OCI-LY3 (cell line): Measurements from ENCODE around the gene GBX2.

Source experiments
- H2AFZ ChIP-seq: fragments of 200-600, 300-600 bp; shearing (Covaris generic); 2 replicates; pipeline ENCODE4 v1.6.0; 2014; ENCODE audit warnings: antibody characterized with exemption, low read depth, low read length
- H3K27ac ChIP-seq: fragments of 200-600, 300-600 bp; sonication (generic); 2 replicates; pipeline ENCODE4 v1.5.1; 2014; ENCODE audit warnings: mild to moderate bottlenecking, low read length, moderate library complexity, mixed read lengths
- H3K27me3 ChIP-seq: fragments of 200-600, 300-600 bp; sonication (generic); 2 replicates; pipeline ENCODE4 v1.6.1; 2014; ENCODE audit warnings: low read depth, low read length, mixed read lengths
- H3K36me3 ChIP-seq: fragments of 200-600, 300-600 bp; sonication (generic); replicated peaks from 2 replicates; pipeline ENCODE3; 2014; ENCODE audit warnings: low read depth, low read length, mixed read lengths
- H3K4me1 ChIP-seq: fragments of 300-600, 200-600 bp; sonication (generic); 2 replicates; pipeline ENCODE4 v1.6.1; 2014; ENCODE audit warnings: low read length, mixed read lengths
- H3K4me2 ChIP-seq: fragments of 200-600, 300-600 bp; sonication (generic); 2 replicates; pipeline ENCODE4 v1.6.1; 2014; ENCODE audit warnings: low read length, mixed read lengths
- H3K4me3 ChIP-seq: fragments of 300-600, 200-600 bp; sonication (generic); 2 replicates; pipeline ENCODE4 v1.5.1; 2014; ENCODE audit warnings: antibody characterized with exemption, mild to moderate bottlenecking, low read length, moderate library complexity
- H3K79me2 ChIP-seq: fragments of 300-600, 200-600 bp; shearing (Covaris generic); 2 replicates; pipeline ENCODE4 v1.6.1; 2014; ENCODE audit warnings: mild to moderate bottlenecking, low read length, mixed read lengths
- H3K9ac ChIP-seq: fragments of 300-600, 200-600 bp; shearing (Covaris generic); 2 replicates; pipeline ENCODE4 v1.6.0; 2014; ENCODE audit warnings: mild to moderate bottlenecking, low read length, moderate library complexity
- H3K9me3 ChIP-seq: fragments of 200-600, 300-600 bp; shearing (Covaris generic); 2 replicates; pipeline ENCODE4 v1.6.1; 2014; ENCODE audit warnings: low read length, mixed read lengths; ENCODE audit not compliant: insufficient read depth
- H4K20me1 ChIP-seq: fragments of 200-600, 300-600 bp; sonication (generic); 2 replicates; pipeline ENCODE4 v1.6.1; 2016; ENCODE audit warnings: low read length, mixed read lengths; ENCODE audit not compliant: insufficient read depth
- CTCF ChIP-seq: fragments of 200-600, 300-600 bp; sonication (generic); IDR thresholded peaks from 2 replicates; pipeline ENCODE4 v1.5.1; 2014; ENCODE audit warnings: antibody characterized with exemption, low read length, low read depth
- EZH2phosphoT487 ChIP-seq: fragments of 200-600 bp; shearing (Covaris generic); IDR thresholded peaks from 2 replicates; pipeline ENCODE4 v1.6.1; 2018; ENCODE audit warnings: antibody characterized with exemption, mixed run types, low read depth

The GBX2 gene

GRCh38 chr2:236163471-236164200 lies 4.5 kb downstream of the GBX2 start:
- Histone ChIP-seq H3K79me2 (no peaks in the 10 kb centered on the region), H3K27ac (no peak overlapping the region), H3K4me3 (no peak overlapping the region), H3K9me3 (no peaks in the 10 kb centered on the region), H4K20me1 (no peaks in the 10 kb centered on the region), H3K27me3 (no peaks in the 10 kb centered on the region), H3K4me1 (no peaks in the 10 kb centered on the region), H2AFZ (no peak overlapping the region), H3K9ac (no peak overlapping the region), H3K4me2 (no peak overlapping the region), H3K36me3 (no peaks in the 10 kb centered on the region)
- TF ChIP-seq CTCF = no peak
- TF ChIP-seq EZH2phosphoT487 = no peak

GRCh38 chr2:236162882-236163470 lies 5.2 kb downstream of the GBX2 start:
- Histone ChIP-seq H3K9me3 (no peaks in the 10 kb centered on the region), H3K27me3 (no peaks in the 10 kb centered on the region), H3K9ac (no peak overlapping the region), H3K4me2 (no peak overlapping the region), H2AFZ (no peak overlapping the region), H3K79me2 (no peaks in the 10 kb centered on the region), H3K4me3 (no peak overlapping the region), H4K20me1 (no peaks in the 10 kb centered on the region), H3K27ac (no peak overlapping the region), H3K4me1 (no peaks in the 10 kb centered on the region), H3K36me3 (no peaks in the 10 kb centered on the region)
- no peak for TF ChIP-seq CTCF
- no peak for TF ChIP-seq EZH2phosphoT487

GRCh38 chr2:236162031-236162845 lies 5.9 kb downstream of the GBX2 start:
- H3K27ac ChIP-seq = no peak overlapping the region
- no peak overlapping the region for H3K4me2 ChIP-seq
- H3K4me1 ChIP-seq = no peaks in the 10 kb centered on the region
- no peaks in the 10 kb centered on the region for H3K79me2 ChIP-seq
- no peak overlapping the region for H3K9ac ChIP-seq
- no peak for TF ChIP-seq CTCF
- TF ChIP-seq EZH2phosphoT487 = no peak
- H3K36me3 ChIP-seq = no peaks in the 10 kb centered on the region
- no peak overlapping the region for H2AFZ ChIP-seq
- no peaks in the 10 kb centered on the region for H4K20me1 ChIP-seq
- no peaks in the 10 kb centered on the region for H3K27me3 ChIP-seq
- H3K9me3 ChIP-seq = no peaks in the 10 kb centered on the region
- H3K4me3 ChIP-seq = no peak overlapping the region

GRCh38 chr2:236161531-236161930 lies 6.7 kb downstream of the GBX2 start:
- Histone ChIP-seq H3K79me2 (no peaks in the 10 kb centered on the region), H3K4me1 (no peaks in the 10 kb centered on the region), H3K4me2 (no peak overlapping the region), H3K27ac (no peak overlapping the region), H2AFZ (no peak overlapping the region), H3K27me3 (no peaks in the 10 kb centered on the region), H3K9me3 (no peaks in the 10 kb centered on the region), H3K36me3 (no peaks in the 10 kb centered on the region), H3K9ac (no peak overlapping the region), H3K4me3 (no peak overlapping the region), H4K20me1 (no peaks in the 10 kb centered on the region)
- TF ChIP-seq CTCF (no peak), EZH2phosphoT487 (no peak)
